Testis (tissue), 2 donors: ENCODE measurements around the gene VAV2.

Experiments
- CTCF ChIP-seq, 3 experiments: fragments of 450-650 bp in 2 of 3; fragments of 200-600 bp in 1 of 3; sonication (generic) in 1 of 3; IDR thresholded peaks; one replicate each; pipeline ENCODE4 v1.5.1; 2016 to 2019; ENCODE audit warnings: antibody characterized with exemption in 3 of 3, mild to moderate bottlenecking in 2 of 3, moderate library complexity in 1 of 3
- POLR2A ChIP-seq: fragments of 450-650 bp; IDR thresholded peaks from one replicate; pipeline ENCODE4 v1.6.1; 2017; ENCODE audit warnings: antibody characterized with exemption, mild to moderate bottlenecking, moderate library complexity

- TF ChIP-seq CTCF (IDR thresholded peaks at IDR 0.05) (no peak), POLR2A (no peak)
Measured at GRCh38 chr9:133877327-133877726, 114.8 kb downstream of the VAV2 start.
